Neural cell (in vitro differentiated cells): ENCODE results near the gene FOXL1. TPM values are rescaled to one million over a fixed set of nuclear protein-coding genes. Genes with fewer than 3 reads are reported as not detected.

ENCODE experiments used
- H2AFZ ChIP-seq: fragments of 200-600, 300-800 bp; sonication (generic), shearing (Covaris generic); 2 replicates; pipeline ENCODE4 v1.6.0; 2014; ENCODE audit warnings: low read depth, mild to moderate bottlenecking, antibody characterized with exemption, low read length, moderate library complexity
- H3F3A ChIP-seq: fragments of 200-600 bp; shearing (Covaris generic); 2 replicates; pipeline ENCODE4 v1.6.1; 2016; ENCODE audit warnings: mild to moderate bottlenecking, moderate library complexity, mixed read lengths, antibody characterized with exemption, low read length; ENCODE audit not compliant: insufficient read depth, poor library complexity, severe bottlenecking
- H3K27ac ChIP-seq: fragments of 200-600, 300-800 bp; sonication (generic), shearing (Covaris generic); 2 replicates; pipeline ENCODE4 v1.5.1; 2014; ENCODE audit warnings: mild to moderate bottlenecking, low read length, moderate library complexity
- H3K27me3 ChIP-seq: fragments of 300-800, 200-600 bp; sonication (generic), shearing (Covaris generic); 2 replicates; pipeline ENCODE4 v1.6.0; 2014; ENCODE audit warnings: mild to moderate bottlenecking, low read depth, low read length, moderate library complexity; ENCODE audit not compliant: insufficient read depth
- H3K36me3 ChIP-seq: fragments of 300-800, 200-600 bp; sonication (generic), shearing (Covaris generic); 2 replicates; pipeline ENCODE4 v1.5.1; 2014; ENCODE audit warnings: mild to moderate bottlenecking, antibody characterized with exemption, low read length, moderate library complexity; ENCODE audit not compliant: insufficient read depth
- H3K4me2 ChIP-seq: fragments of 300-800, 200-600 bp; sonication (generic), shearing (Covaris generic); 2 replicates; pipeline ENCODE4 v1.6.0; 2014; ENCODE audit warnings: mild to moderate bottlenecking, low read length
- H3K4me3 ChIP-seq: fragments of 300-800, 200-600 bp; sonication (generic), shearing (Covaris generic); 2 replicates; pipeline ENCODE4 v1.5.1; 2014; ENCODE audit warnings: mild to moderate bottlenecking, low read length, moderate library complexity
- H3K79me2 ChIP-seq: fragments of 200-600 bp; shearing (Covaris generic); replicated peaks from 2 replicates; pipeline ENCODE4 v1.6.0; 2014; ENCODE audit warnings: mild to moderate bottlenecking, low read length, moderate library complexity; ENCODE audit not compliant: insufficient read depth
- H3K9ac ChIP-seq: fragments of 300-800, 200-600 bp; sonication (generic), shearing (Covaris generic); 2 replicates; pipeline ENCODE4 v1.6.1; 2016; ENCODE audit warnings: mild to moderate bottlenecking, low read length, mixed read lengths
- H3K9me2 ChIP-seq: fragments of 200-600 bp; shearing (Covaris generic); 2 replicates; pipeline ENCODE4 v1.6.1; 2016; ENCODE audit warnings: mild to moderate bottlenecking, low read length, mixed read lengths; ENCODE audit not compliant: insufficient read depth
- H3K9me3 ChIP-seq: fragments of 200-600, 300-800 bp; sonication (generic), shearing (Covaris generic); 2 replicates; pipeline ENCODE4 v1.6.1; 2016; ENCODE audit warnings: mild to moderate bottlenecking, mixed run types, low read length, moderate library complexity, mixed read lengths
- H4K20me1 ChIP-seq: fragments of 200-600 bp; shearing (Covaris generic); 2 replicates; pipeline ENCODE4 v1.6.1; 2016; ENCODE audit warnings: mild to moderate bottlenecking, mixed run types; ENCODE audit not compliant: insufficient read depth
- EP300 ChIP-seq: fragments of 450-650 bp; conservative IDR thresholded peaks from 2 replicates; pipeline ENCODE4 v1.6.1; 2014; ENCODE audit warnings: antibody characterized with exemption, mild to moderate bottlenecking, moderate library complexity; ENCODE audit not compliant: poor library complexity, severe bottlenecking
- EZH2 ChIP-seq: fragments of 200-600, 300-800 bp; shearing (Covaris generic), sonication (generic); IDR thresholded peaks from 2 replicates; pipeline ENCODE4 v1.6.1; 2014; ENCODE audit warnings: antibody characterized with exemption, low read length, borderline replicate concordance, mild to moderate bottlenecking; ENCODE audit not compliant: insufficient read depth, poor library complexity, severe bottlenecking
- MXI1 ChIP-seq: fragments of 450-650 bp; conservative IDR thresholded peaks from 2 replicates; pipeline ENCODE4 v1.6.1; 2014; ENCODE audit warnings: antibody characterized with exemption, mild to moderate bottlenecking; ENCODE audit not compliant: poor library complexity, severe bottlenecking
- POLR2AphosphoS5 ChIP-seq: IDR thresholded peaks from 2 replicates; pipeline ENCODE4 v1.6.1; 2012
- RAD21 ChIP-seq: fragments of 450-650 bp; conservative IDR thresholded peaks from 2 replicates; pipeline ENCODE4 v1.6.1; 2014; ENCODE audit warnings: antibody characterized with exemption, mild to moderate bottlenecking, moderate library complexity
- SMC3 ChIP-seq: fragments of 450-650 bp; conservative IDR thresholded peaks from 2 replicates; pipeline ENCODE4 v1.6.1; 2014; ENCODE audit warnings: antibody characterized with exemption, mild to moderate bottlenecking, moderate library complexity; ENCODE audit not compliant: poor library complexity
- TAF1 ChIP-seq: IDR thresholded peaks from 2 replicates; pipeline ENCODE4 v1.6.1; 2012; ENCODE audit warnings: low read depth
- polyA plus RNA-seq: library from polyadenylated mRNA; depleted of rRNA; stranded (reverse); fragments of >200 nt; gene quantifications from 2 replicates; pipeline ENCODE4 v1.2.3, GENCODE V29; 2014
- TF ChIP-seq, protein P1 (sequence below): IDR thresholded peaks from 2 replicates; pipeline ENCODE4 v1.6.1; 2012; ENCODE audit warnings: borderline replicate concordance
- TF ChIP-seq, protein P2 (sequence below): fragments of 450-650 bp; IDR thresholded peaks from 2 replicates; pipeline ENCODE4 v1.5.1; 2014; ENCODE audit warnings: antibody characterized with exemption, mild to moderate bottlenecking, moderate library complexity; ENCODE audit not compliant: poor library complexity, severe bottlenecking

FOXL1 gene
- polyA plus RNA-seq, 1 donor from 2014 or later: 0.07 TPM

DNA sequence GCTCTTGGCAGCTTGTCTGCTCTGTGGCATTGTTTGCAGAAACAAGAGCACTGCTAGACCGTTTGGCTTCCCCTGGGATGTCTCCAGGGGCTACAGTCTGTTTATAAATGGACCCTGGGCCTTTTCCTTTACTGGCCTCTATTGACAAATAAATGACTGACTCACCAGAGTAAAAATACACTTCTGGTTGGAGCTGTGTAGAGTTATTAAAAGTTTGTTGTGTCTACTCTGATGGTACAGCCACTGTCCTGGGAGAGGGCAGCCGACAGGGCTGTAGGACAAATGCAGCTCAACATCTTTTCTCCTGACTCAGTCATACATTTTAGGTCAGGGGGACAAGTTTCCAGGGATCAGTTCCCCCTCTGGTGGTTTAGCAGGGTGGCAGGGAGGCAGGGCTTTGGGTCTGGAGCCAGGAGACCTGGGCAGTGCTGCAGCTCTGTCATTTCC is 30.0 kb downstream of the FOXL1 start:
- H3K4me2 ChIP-seq: no peak overlapping the region
- H2AFZ ChIP-seq: no peak overlapping the region
- no peak overlapping the region for H3K9ac ChIP-seq

DNA sequence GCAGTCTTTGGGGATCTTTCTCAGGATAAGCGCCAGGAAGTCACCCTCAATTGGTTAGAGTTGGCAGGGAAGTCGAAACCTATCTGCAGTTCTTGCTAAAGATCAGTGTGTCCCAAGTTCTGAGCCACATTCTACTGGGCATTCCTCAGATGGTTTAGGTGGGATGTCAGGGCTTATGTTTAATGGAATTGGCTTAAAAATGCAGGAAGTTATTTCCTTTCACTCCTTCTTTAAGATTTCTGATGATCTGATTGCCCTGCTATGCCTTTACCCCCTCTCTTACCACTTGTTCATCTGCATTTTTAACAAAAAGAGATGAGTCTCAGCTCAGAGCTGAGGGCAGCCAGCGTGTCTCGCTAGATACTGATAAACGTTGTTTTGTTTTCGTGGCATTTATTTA is 30.8 kb downstream of the FOXL1 start:
- Histone ChIP-seq H3K9me3 (no peaks in the 10 kb centered on the region), H3K36me3 (no peaks in the 10 kb centered on the region), H3K4me2 (no peak overlapping the region), H3K9ac (no peak overlapping the region), H3K27me3 (no peaks in the 10 kb centered on the region), H3K27ac (no peak overlapping the region), H3F3A (no peaks in the 10 kb centered on the region), H3K4me3 (no peak overlapping the region), H3K79me2 (no peaks in the 10 kb centered on the region), H4K20me1 (no peaks in the 10 kb centered on the region), H2AFZ (no peak overlapping the region), H3K9me2 (no peaks in the 10 kb centered on the region)
- TF ChIP-seq, protein P1, sequence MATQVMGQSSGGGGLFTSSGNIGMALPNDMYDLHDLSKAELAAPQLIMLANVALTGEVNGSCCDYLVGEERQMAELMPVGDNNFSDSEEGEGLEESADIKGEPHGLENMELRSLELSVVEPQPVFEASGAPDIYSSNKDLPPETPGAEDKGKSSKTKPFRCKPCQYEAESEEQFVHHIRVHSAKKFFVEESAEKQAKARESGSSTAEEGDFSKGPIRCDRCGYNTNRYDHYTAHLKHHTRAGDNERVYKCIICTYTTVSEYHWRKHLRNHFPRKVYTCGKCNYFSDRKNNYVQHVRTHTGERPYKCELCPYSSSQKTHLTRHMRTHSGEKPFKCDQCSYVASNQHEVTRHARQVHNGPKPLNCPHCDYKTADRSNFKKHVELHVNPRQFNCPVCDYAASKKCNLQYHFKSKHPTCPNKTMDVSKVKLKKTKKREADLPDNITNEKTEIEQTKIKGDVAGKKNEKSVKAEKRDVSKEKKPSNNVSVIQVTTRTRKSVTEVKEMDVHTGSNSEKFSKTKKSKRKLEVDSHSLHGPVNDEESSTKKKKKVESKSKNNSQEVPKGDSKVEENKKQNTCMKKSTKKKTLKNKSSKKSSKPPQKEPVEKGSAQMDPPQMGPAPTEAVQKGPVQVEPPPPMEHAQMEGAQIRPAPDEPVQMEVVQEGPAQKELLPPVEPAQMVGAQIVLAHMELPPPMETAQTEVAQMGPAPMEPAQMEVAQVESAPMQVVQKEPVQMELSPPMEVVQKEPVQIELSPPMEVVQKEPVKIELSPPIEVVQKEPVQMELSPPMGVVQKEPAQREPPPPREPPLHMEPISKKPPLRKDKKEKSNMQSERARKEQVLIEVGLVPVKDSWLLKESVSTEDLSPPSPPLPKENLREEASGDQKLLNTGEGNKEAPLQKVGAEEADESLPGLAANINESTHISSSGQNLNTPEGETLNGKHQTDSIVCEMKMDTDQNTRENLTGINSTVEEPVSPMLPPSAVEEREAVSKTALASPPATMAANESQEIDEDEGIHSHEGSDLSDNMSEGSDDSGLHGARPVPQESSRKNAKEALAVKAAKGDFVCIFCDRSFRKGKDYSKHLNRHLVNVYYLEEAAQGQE: no peak
- TF ChIP-seq TAF1 (no peak), RAD21 (no peak), EZH2 (no peak), MXI1 (no peak), EP300 (no peak), POLR2AphosphoS5 (no peak), SMC3 (no peak)
- TF ChIP-seq, protein P2, sequence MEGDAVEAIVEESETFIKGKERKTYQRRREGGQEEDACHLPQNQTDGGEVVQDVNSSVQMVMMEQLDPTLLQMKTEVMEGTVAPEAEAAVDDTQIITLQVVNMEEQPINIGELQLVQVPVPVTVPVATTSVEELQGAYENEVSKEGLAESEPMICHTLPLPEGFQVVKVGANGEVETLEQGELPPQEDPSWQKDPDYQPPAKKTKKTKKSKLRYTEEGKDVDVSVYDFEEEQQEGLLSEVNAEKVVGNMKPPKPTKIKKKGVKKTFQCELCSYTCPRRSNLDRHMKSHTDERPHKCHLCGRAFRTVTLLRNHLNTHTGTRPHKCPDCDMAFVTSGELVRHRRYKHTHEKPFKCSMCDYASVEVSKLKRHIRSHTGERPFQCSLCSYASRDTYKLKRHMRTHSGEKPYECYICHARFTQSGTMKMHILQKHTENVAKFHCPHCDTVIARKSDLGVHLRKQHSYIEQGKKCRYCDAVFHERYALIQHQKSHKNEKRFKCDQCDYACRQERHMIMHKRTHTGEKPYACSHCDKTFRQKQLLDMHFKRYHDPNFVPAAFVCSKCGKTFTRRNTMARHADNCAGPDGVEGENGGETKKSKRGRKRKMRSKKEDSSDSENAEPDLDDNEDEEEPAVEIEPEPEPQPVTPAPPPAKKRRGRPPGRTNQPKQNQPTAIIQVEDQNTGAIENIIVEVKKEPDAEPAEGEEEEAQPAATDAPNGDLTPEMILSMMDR: no peak

More for the DNA sequence above, 30.0 kb downstream of the FOXL1 start:
- TF ChIP-seq SMC3 (no peak), MXI1 (no peak), EP300 (no peak), RAD21 (no peak), EZH2 (no peak), POLR2AphosphoS5 (no peak)
- TF ChIP-seq, protein P1: no peak
- TF ChIP-seq, protein P2: no peak
- Histone ChIP-seq H3K27me3 (no peaks in the 10 kb centered on the region), H3K4me3 (no peak overlapping the region), H3K79me2 (no peaks in the 10 kb centered on the region), H3K9me3 (no peaks in the 10 kb centered on the region), H3K9me2 (no peaks in the 10 kb centered on the region), H3K27ac (no peak overlapping the region), H3K36me3 (no peaks in the 10 kb centered on the region), H3F3A (no peaks in the 10 kb centered on the region), H4K20me1 (no peaks in the 10 kb centered on the region)
